ENCODE results near the gene SIAH3.

Gene SIAH3

GRCh38 chr13:45788011-45788410 is 63.5 kb downstream of the SIAH3 start:
- POLR2A ChIA-PET = no interaction called here
- TF ChIP-seq ZBTB11 (tag by site-specific recombination; conservative IDR thresholded peaks at IDR 0.05; ENCODE audit: low read depth) (no peak), ZSCAN4 (tag by site-specific recombination; IDR thresholded peaks at IDR 0.05) (no peak), GLIS2 (tag by site-specific recombination; IDR thresholded peaks at IDR 0.05) (no peak), ZNF148 (tag by site-specific recombination; IDR thresholded peaks at IDR 0.05; ENCODE audit: borderline replicate concordance) (no peak), ZNF140 (tag by site-specific recombination; IDR thresholded peaks at IDR 0.05) (no peak), TCF7L2 (IDR thresholded peaks at IDR 0.05; ENCODE audit: borderline replicate concordance, low read depth, low read length) (no peak), ZBTB49 (tag by site-specific recombination; IDR thresholded peaks at IDR 0.05; ENCODE audit: low read depth) (no peak), RBAK (tag by site-specific recombination; IDR thresholded peaks at IDR 0.05) (no peak), ATF2 (tag by site-specific recombination; IDR thresholded peaks at IDR 0.05; ENCODE audit: low read depth) (no peak), ZNF169 (tag by site-specific recombination; IDR thresholded peaks at IDR 0.05) (no peak), OVOL3 (tag by site-specific recombination; IDR thresholded peaks at IDR 0.05) (no peak), ZNF521 (tag by site-specific recombination; IDR thresholded peaks at IDR 0.05) (no peak), ZNF423 (tag by site-specific recombination; IDR thresholded peaks at IDR 0.05) (no peak), ZNF510 (tag by site-specific recombination; IDR thresholded peaks at IDR 0.05; ENCODE audit: insufficient replicate concordance) (no peak), GFI1B (tag by site-specific recombination; IDR thresholded peaks at IDR 0.05) (no peak), ZNF350 (tag by site-specific recombination; IDR thresholded peaks at IDR 0.05) (no peak), ZNF394 (tag by site-specific recombination; IDR thresholded peaks at IDR 0.05; ENCODE audit: borderline replicate concordance) (no peak), ZNF785 (tag by site-specific recombination; IDR thresholded peaks at IDR 0.05) (no peak), SALL2 (tag by site-specific recombination; IDR thresholded peaks at IDR 0.05; ENCODE audit: borderline replicate concordance) (no peak)
- CTCF ChIA-PET = no interaction called here

More at GRCh38 chr13:45788011-45788410, 63.5 kb downstream of the SIAH3 start:
- H3K4me3 ChIP-seq (ENCODE audit: low read depth, low read length) = no peak overlapping the region
- no peaks in the 10 kb centered on the region for H3K36me3 ChIP-seq (ENCODE audit: control insufficient read depth in 2 of 2, insufficient read depth in 1 of 2, low read length in 2 of 2)
- no peaks in the 10 kb centered on the region for H3K4me1 ChIP-seq (ENCODE audit: control insufficient read depth, insufficient read depth, low read length)
- H3K9me3 ChIP-seq (ENCODE audit: control insufficient read depth, insufficient read depth, low read depth, low read length) = no peaks in the 10 kb centered on the region
- H3K27ac ChIP-seq (ENCODE audit: extremely low read depth, low read depth, low read length) = no peak overlapping the region
